ENCODE results near the gene SRGN.

The SRGN gene

DNA sequence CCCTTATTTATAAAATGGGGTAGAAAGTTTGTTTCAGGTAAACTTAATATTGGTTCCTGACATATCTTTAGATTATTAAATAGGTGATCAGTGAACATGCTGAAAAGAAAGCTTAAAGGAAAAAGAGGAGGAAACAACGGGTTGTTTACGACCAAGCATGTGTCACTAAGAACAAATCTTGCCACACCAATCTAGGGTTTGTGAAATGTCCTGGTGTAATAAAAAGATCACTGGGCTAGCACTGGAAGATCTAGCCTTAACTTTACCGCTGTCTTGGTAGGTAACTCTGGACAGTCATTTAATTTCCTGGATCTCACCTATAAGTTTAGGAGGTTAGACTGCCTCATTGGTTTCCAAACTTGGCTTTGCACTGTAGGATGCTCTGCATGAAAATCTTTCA lies 55.1 kb downstream of the SRGN start:
- no peaks in the 10 kb centered on the region for H3K9me2 ChIP-seq (replicated peaks; ENCODE audit: insufficient read depth, low read length)
- no peak overlapping the region for H2AFZ ChIP-seq (ENCODE audit: low read length)
- H3K79me2 ChIP-seq (ENCODE audit: low read length), result peaks cover 88% of the 10 kb centered on the region
- no peaks in the 10 kb centered on the region for H3K9me3 ChIP-seq (replicated peaks; ENCODE audit: insufficient read depth, low read length)
- no peak overlapping the region for H3K4me3 ChIP-seq (ENCODE audit: low read length)
- H3K4me1 ChIP-seq (ENCODE audit: low read length), result no peaks in the 10 kb centered on the region
- H3K9ac ChIP-seq (ENCODE audit: low read length), result no peak overlapping the region
- H3K27ac ChIP-seq (ENCODE audit: low read length), result no peak overlapping the region
- H3K36me3 ChIP-seq (replicated peaks; ENCODE audit: insufficient read depth, low read length), result no peaks in the 10 kb centered on the region
- TF ChIP-seq, protein P1, sequence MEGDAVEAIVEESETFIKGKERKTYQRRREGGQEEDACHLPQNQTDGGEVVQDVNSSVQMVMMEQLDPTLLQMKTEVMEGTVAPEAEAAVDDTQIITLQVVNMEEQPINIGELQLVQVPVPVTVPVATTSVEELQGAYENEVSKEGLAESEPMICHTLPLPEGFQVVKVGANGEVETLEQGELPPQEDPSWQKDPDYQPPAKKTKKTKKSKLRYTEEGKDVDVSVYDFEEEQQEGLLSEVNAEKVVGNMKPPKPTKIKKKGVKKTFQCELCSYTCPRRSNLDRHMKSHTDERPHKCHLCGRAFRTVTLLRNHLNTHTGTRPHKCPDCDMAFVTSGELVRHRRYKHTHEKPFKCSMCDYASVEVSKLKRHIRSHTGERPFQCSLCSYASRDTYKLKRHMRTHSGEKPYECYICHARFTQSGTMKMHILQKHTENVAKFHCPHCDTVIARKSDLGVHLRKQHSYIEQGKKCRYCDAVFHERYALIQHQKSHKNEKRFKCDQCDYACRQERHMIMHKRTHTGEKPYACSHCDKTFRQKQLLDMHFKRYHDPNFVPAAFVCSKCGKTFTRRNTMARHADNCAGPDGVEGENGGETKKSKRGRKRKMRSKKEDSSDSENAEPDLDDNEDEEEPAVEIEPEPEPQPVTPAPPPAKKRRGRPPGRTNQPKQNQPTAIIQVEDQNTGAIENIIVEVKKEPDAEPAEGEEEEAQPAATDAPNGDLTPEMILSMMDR (IDR thresholded peaks at IDR 0.05; ENCODE audit: low read length), result no peak
- TF ChIP-seq EZH2phosphoT487 (IDR thresholded peaks at IDR 0.05; ENCODE audit: low read length) (no peak), EZH2 (optimal IDR thresholded peaks at IDR 0.05; ENCODE audit: low read depth, low read length) (no peak)
- no peak overlapping the region for H3K4me2 ChIP-seq (ENCODE audit: low read depth, low read length)
- DNase-seq, result no peak
- H3F3A ChIP-seq (ENCODE audit: insufficient read depth, low read length), result no peaks in the 10 kb centered on the region
- no peaks in the 10 kb centered on the region for H3K27me3 ChIP-seq (replicated peaks; ENCODE audit: insufficient read depth, low read length)
- no peaks in the 10 kb centered on the region for H4K20me1 ChIP-seq (ENCODE audit: insufficient read depth, low read length)

DNA sequence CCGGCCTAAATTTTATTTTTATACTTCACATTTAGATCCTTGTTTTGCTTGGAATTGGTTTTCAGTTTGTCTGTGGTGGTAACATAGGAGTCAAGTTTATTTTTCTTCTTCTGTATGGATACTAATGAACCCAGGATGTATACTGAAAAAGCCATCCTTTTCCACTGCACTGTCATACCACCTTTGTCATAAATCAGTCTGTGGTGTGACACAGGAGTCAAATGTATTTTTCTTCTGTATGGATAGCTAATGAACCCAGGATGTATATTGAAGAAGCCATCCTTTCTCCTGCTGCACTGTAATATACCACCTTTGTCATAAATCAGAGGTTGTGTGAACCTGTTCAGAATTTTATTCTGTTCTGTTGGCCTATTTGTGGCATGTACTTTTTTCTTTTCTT lies 57.4 kb downstream of the SRGN start:
- no peak overlapping the region for H3K9ac ChIP-seq (ENCODE audit: low read length)
- no peaks in the 10 kb centered on the region for H3K36me3 ChIP-seq (replicated peaks; ENCODE audit: insufficient read depth, low read length)
- DNase-seq, result no peak
- no peak overlapping the region for H3K27ac ChIP-seq (ENCODE audit: low read length)
- TF ChIP-seq EZH2 (optimal IDR thresholded peaks at IDR 0.05; ENCODE audit: low read depth, low read length), result no peak
- TF ChIP-seq EZH2phosphoT487 (IDR thresholded peaks at IDR 0.05; ENCODE audit: low read length), result no peak
- TF ChIP-seq, protein P1 (IDR thresholded peaks at IDR 0.05; ENCODE audit: low read length), result no peak
- H4K20me1 ChIP-seq (ENCODE audit: insufficient read depth, low read length), result no peaks in the 10 kb centered on the region
- no peaks in the 10 kb centered on the region for H3K27me3 ChIP-seq (replicated peaks; ENCODE audit: insufficient read depth, low read length)
- H3K79me2 ChIP-seq (ENCODE audit: low read length), result peaks cover 82% of the 10 kb centered on the region
- no peak overlapping the region for H3K4me3 ChIP-seq (ENCODE audit: low read length)
- no peaks in the 10 kb centered on the region for H3K9me2 ChIP-seq (replicated peaks; ENCODE audit: insufficient read depth, low read length)
- no peaks in the 10 kb centered on the region for H3K4me1 ChIP-seq (ENCODE audit: low read length)
- no peaks in the 10 kb centered on the region for H3F3A ChIP-seq (ENCODE audit: insufficient read depth, low read length)
- no peak overlapping the region for H2AFZ ChIP-seq (ENCODE audit: low read length)
- no peak overlapping the region for H3K4me2 ChIP-seq (ENCODE audit: low read depth, low read length)
- H3K9me3 ChIP-seq (replicated peaks; ENCODE audit: insufficient read depth, low read length), result no peaks in the 10 kb centered on the region

DNA sequence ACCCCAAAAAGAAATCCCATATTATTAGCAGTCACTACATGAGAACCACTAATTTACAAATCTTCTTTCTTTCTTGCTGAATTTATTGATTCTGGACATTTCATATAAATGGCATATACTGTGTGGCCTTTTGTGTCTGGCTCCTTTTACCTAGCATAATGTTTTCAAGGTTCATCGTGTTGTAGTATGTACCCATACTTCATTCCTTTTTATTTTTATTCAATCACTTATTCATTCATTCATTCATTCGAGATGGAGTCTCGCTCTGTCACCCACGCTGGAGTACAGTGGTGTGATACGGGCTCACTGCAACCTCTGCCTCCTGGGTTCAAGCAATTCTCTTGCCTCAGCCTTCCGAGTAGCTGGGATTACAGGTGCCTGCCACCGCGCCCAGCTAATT lies 58.0 kb downstream of the SRGN start:
- no peaks in the 10 kb centered on the region for H3F3A ChIP-seq (ENCODE audit: insufficient read depth, low read length)
- no peaks in the 10 kb centered on the region for H3K36me3 ChIP-seq (replicated peaks; ENCODE audit: insufficient read depth, low read length)
- TF ChIP-seq, protein P1 (IDR thresholded peaks at IDR 0.05; ENCODE audit: low read length), result no peak
- no peak for TF ChIP-seq EZH2phosphoT487 (IDR thresholded peaks at IDR 0.05; ENCODE audit: low read length)
- no peak for TF ChIP-seq EZH2 (optimal IDR thresholded peaks at IDR 0.05; ENCODE audit: low read depth, low read length)
- H3K9ac ChIP-seq (ENCODE audit: low read length), result no peak overlapping the region
- no peak overlapping the region for H3K27ac ChIP-seq (ENCODE audit: low read length)
- no peak overlapping the region for H3K4me2 ChIP-seq (ENCODE audit: low read depth, low read length)
- H3K79me2 ChIP-seq (ENCODE audit: low read length), result peaks cover 81% of the 10 kb centered on the region
- no peaks in the 10 kb centered on the region for H3K9me2 ChIP-seq (replicated peaks; ENCODE audit: insufficient read depth, low read length)
- H3K4me1 ChIP-seq (ENCODE audit: low read length), result no peaks in the 10 kb centered on the region
- no peaks in the 10 kb centered on the region for H3K9me3 ChIP-seq (replicated peaks; ENCODE audit: insufficient read depth, low read length)
- H3K4me3 ChIP-seq (ENCODE audit: low read length), result no peak overlapping the region
- no peak overlapping the region for H2AFZ ChIP-seq (ENCODE audit: low read length)
- DNase-seq, result no peak
- no peaks in the 10 kb centered on the region for H3K27me3 ChIP-seq (replicated peaks; ENCODE audit: insufficient read depth, low read length)
- H4K20me1 ChIP-seq (ENCODE audit: insufficient read depth, low read length), result no peaks in the 10 kb centered on the region
